Suprapubic skin (tissue), 3 donors: ENCODE data around the gene QKI.

Experiments used
- CTCF ChIP-seq, 2 donors: fragments of 200-600 bp in 1 of 2; fragments of 450-650 bp in 1 of 2; sonication (generic) in 1 of 2; IDR thresholded peaks; one replicate each; pipeline ENCODE4 v1.5.1; 2016 to 2019; ENCODE audit warnings: antibody characterized with exemption in 2 of 2, mild to moderate bottlenecking in 1 of 2, moderate library complexity in 1 of 2
- POLR2A ChIP-seq, 2 donors: fragments of 450-650 bp; IDR thresholded peaks; one replicate each; pipeline ENCODE4 v1.6.1; 2017; ENCODE audit warnings: antibody characterized with exemption in 2 of 2, mild to moderate bottlenecking in 2 of 2, moderate library complexity in 2 of 2

GRCh38 chr6:163501026-163501425 is 86.5 kb downstream of the QKI start:
- TF ChIP-seq POLR2A (IDR thresholded peaks at IDR 0.05) (no peak), CTCF (IDR thresholded peaks at IDR 0.05) (no peak)
